ENCODE data around the gene PRR14L.

PRR14L gene

DNA sequence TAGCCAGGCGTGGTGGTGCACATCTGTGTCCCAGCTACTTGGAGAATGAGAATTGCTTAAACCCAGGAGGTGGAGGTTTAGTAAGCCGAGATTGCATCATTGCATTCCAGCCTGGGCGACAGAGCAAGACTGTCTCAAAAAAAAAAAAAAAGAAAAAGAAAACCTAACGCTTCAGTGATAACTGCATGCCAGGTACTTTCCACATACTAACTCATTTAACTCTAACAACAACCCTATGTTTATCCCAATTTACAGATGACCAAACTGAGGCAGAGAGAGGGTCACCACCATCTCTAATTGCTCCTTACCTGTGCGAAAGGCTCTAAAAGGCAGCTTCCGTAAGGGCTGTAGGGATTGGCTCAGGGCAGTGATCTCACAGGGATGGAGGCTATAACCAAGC is 99.5 kb downstream of the PRR14L start:
- no peak for TF ChIP-seq CTCF (IDR thresholded peaks at IDR 0.05)

DNA sequence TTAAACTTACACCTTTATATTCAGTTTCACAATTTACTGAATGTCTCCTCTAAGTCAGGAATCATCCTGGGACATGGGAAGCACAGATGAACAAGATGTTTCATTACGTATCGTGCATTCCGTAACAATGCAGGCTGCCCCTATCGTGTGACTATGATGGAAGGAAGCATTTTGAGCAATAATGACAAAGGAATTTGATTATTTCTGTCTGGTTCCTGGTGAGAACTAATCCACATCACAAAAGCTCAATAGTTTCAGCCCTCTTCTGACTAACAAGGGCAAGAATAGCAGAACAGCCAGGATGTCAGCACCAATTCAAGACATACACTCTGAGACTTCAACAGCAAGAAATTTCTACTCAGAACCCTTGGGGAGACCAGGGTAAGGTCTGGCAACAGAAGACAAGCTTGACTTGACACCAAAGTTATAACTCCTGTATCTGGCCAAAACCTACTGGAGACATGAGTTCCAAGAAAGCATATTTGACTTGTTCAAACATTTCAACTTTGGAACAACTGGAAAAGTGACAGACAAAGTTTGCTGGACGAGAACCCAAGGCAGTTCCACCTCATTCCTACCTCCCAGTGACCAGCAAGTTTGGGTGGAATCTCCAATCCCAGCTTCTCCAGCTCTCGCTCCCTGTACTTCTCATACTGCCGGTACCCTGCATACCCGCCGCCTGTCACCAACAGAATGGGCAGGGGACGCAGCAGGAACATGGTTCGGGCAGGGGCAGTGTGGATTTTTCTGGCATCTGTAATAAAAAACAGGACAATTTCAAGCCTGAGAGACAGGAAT is 102.2 kb downstream of the PRR14L start:
- TF ChIP-seq CTCF (IDR thresholded peaks at IDR 0.05): no peak

DNA sequence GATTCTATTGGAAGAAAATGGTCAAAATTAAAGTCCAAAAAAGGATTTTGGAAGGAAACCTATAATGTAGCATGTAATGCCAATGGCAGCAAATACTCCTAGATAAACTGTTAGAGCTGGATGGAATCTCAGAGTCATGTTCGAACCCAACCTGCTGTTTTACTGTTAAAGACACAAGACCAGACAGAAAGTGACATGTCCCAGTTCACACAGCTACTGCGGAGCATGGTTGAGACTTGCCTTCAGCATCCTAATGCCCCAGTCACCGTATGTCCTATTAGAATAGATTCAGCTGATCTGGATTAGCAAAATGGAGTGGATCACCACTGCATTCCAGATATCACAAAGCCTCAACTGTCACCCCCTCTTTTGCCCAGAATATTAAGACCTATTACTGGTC is 102.9 kb downstream of the PRR14L start:
- no peak for TF ChIP-seq CTCF (IDR thresholded peaks at IDR 0.05)

DNA sequence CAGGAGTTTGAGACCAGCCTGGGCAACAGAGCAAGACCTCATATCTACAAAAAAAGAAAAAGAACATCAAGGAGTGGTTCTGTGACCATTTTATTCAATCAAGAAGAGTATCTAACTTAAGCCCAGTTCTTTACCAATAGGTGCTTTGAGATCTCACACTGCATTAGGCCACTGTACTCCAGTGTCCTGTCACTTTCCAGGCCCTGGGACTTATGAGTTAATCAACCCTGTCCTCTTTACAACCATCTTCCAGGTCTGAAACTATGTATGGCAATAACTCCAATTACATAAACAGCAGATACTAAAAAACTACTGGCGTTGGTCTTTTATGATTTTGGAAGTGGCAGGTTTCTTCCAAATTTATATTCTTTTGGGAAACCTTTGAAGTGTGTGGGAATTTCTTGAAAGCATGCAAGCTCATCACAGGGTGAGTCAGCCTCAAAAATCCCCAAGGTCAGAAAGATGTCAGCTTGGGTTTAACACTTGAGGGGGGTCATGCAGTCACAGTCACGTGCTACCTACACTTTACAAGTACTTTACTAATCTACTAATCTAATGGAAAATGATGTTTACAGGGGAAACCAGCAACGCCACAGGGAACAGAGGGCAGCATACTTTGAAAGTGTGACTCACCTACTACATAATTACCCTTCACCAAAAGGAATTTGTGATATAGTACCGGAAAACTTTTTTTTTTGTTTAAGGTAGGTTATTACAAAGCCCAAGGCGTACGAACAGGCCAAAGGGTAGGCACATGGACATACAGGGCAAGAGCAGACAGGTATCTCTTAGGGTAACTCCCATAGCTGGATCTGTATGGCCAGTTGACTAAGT is 103.5 kb downstream of the PRR14L start:
- no peak for TF ChIP-seq CTCF (IDR thresholded peaks at IDR 0.05)

GRCh38 chr22:31639436-31640039 is 110.4 kb downstream of the PRR14L start:
- TF ChIP-seq CTCF (IDR thresholded peaks at IDR 0.05): no peak

- no peak for TF ChIP-seq CTCF (IDR thresholded peaks at IDR 0.05)
Observed at GRCh38 chr22:31637891-31638618, 111.9 kb downstream of the PRR14L start.

DNA sequence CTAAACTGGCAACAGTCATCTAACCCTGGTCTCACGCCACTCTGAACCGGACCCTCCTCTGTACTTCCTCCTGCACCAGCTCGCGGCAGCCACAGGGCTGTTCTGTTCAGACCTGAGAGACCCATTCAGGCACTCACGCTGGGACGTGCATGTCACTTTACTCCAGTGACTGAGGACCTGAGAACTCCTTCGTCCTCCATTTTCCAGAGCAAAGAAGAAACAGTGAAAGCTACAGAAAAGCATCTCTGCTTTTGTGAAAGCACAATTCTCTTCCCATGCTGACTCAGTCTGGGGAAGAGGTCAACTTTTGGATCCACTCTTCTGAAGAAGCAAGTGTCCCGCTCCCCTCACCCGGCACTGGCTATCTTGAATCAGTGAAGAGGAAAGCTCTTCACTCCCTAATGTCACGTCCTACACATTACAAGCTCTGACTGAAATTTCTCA is 112.5 kb downstream of the PRR14L start:
- TF ChIP-seq CTCF (IDR thresholded peaks at IDR 0.05): no peak

Data from LNCAP (cell line).